Lower leg skin (tissue), 3 donors: ENCODE data around the gene SDC4.

Source experiments
- CTCF ChIP-seq, 3 donors: fragments of 450-650 bp; IDR thresholded peaks; one replicate each; pipeline ENCODE4 v1.5.1; 2016; ENCODE audit warnings: antibody characterized with exemption in 3 of 3, mild to moderate bottlenecking in 3 of 3, moderate library complexity in 2 of 3
- POLR2A ChIP-seq, 2 donors: fragments of 450-650 bp; IDR thresholded peaks; one replicate each; pipeline ENCODE4 v1.6.1; 2016 to 2017; ENCODE audit warnings: antibody characterized with exemption in 2 of 2, mild to moderate bottlenecking in 1 of 2, moderate library complexity in 1 of 2

GRCh38 chr20:45366631-45367030 is 18.4 kb upstream of the SDC4 start:
- TF ChIP-seq CTCF (IDR thresholded peaks at IDR 0.05) (no peak), POLR2A (IDR thresholded peaks at IDR 0.05) (no peak)
